ENCODE data around the gene SLC12A6.
"Not testable (repeated sequence)": the region's sequence is repeated elsewhere in the genome, so short reads cannot be mapped to it uniquely, and the experiment has no call there.

SLC12A6 gene

DNA sequence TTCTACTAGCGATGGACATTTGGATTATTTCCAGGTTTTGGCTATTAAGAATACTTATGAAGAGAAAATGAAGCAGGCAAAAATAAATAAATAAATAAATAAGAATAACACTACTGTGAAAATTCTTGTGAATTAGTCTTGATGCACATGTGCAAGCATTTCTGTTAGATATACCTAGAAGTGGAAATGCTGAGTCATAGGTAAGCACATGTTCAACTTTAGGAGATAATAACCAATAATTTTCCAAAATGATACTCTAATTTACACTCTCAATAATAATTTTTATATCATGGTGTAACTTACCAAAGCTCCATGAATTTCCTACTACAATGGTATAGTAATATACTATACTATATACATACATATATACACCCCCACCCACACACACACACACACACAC, 89.4 kb downstream of the SLC12A6 start:
- no peak for DNase-seq

DNA sequence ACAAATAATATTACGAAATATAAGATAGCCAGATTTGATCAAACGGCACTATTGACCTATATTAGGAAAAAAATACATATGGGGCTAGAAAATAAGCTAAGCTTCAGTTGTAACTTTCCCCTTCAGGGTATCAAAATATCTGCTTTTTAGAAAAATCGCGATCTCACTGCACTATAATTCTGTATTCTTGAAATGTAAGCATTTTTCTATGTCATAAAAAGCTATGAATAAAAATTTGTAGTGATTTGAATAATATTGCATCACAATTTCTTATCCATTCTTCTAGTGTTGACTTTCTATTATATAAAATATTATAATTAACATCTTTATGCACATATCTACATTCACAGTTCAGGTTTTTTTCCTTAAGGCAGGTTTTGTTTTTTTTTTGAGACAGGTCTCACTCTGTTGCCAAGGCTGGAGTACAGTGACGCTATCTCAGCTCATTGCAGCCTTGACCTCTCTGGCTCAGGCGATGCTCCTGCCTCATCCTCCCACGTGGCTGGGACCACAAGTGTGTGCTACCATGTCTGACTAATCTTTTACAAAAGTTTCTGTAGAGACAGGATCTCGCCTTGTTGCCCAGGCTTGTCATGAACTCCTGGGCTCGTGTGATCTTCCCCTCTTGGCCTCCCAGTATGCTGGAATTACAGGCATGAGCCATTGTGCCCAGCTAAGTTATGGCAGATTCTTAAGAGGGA, 91.2 kb downstream of the SLC12A6 start:
- no peak for DNase-seq

DNA sequence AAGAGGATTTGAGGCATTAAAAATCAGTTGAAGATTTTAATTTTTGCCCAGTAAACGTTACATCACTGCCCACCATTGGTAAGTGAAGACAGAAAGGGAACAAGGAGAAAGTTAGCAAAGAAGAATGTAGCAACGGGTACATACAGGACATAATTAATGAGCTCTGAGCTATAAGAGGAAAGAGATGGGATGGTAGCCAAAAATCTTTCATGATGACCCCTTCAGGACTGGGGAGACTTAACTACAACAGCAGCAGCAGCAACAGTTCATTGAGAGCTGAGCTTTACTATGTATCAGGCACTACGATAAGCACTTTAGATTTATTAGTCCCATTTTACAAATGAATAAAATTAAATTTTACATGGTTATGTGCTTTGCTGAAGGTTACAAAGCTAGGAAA, 94.4 kb downstream of the SLC12A6 start:
- no peak for DNase-seq

DNA sequence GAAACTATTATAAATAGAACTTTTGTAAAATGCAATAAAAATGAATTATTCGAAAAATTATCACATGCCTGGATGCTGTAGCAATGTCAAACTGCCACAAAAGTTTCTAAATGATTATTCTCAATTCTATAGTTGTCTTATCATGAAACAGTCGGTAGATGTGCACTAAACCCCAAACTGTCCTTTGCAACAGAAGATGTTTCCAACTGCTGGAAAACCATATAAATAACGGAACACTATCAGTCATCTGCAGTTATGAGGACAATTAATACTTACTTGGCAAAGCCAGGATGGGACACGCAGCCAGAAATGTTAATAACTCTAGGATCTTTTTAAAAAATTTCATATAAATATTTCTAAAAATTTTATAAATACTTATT, 95.3 kb downstream of the SLC12A6 start:
- no peak for DNase-seq

DNA sequence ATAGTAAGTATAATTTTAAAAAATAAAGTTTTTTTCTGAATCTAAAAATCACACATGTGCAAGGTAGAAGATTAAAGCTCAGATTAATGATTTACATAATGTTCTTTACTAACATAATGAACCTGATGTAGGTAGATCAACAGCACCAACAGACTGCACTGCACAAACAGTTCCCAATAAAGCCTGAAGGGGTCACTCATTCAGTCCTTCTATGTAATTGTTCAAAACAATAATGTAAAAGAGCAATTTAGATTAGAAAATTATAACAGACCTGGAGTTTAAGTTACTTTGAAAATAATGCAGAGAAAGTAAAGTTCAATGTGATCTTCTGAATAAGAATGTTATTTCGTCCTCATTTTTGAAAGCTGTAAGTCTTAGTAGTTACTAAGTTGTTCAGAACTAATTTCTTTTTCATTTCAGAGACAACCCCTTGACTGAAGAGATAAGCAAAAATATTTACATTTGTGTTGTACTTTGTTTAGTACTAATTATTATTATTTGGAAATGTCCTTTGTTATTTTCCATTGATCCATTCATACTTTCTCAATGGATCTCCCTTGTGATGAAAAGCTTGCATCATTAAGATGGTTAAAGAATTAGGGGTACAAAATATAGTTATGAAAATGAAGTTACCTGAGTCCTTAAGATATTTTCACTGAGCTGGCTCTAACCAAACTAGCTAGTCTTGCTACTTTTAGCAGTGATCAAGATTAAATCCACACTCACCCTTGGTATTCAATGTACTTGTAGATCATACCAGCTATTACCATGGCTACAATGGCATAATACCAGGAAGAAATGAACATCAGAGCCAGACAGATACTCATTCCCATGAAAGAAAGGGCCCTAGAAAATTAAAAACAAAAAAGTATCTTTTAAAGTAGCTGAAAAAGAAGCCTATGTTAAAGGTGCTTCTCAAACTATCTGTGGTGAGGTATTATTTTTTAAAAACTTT, 95.9 kb downstream of the SLC12A6 start:
- peak in 1 of 2 experiments; percentile 48 for DNase-seq

DNA sequence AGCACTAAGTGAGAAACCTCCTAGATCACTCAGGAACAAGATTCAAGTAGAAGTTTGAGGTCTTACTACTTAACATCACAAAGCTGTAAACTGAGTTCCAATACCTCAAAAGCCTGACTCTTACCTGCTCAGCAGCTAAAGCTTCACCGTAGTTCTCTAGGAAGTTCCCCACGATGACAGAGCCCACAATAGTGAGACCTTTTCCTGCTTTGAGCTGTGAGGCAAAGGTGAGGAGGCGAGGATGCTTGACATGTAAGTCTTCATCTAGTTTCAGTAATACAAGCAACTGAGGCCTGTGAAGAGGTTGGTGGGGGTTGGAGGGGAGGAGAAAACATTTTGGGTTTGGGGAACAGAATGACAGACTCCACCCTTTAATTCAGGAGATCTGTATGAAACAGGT, 97.0 kb downstream of the SLC12A6 start:
- no peak for DNase-seq

DNA sequence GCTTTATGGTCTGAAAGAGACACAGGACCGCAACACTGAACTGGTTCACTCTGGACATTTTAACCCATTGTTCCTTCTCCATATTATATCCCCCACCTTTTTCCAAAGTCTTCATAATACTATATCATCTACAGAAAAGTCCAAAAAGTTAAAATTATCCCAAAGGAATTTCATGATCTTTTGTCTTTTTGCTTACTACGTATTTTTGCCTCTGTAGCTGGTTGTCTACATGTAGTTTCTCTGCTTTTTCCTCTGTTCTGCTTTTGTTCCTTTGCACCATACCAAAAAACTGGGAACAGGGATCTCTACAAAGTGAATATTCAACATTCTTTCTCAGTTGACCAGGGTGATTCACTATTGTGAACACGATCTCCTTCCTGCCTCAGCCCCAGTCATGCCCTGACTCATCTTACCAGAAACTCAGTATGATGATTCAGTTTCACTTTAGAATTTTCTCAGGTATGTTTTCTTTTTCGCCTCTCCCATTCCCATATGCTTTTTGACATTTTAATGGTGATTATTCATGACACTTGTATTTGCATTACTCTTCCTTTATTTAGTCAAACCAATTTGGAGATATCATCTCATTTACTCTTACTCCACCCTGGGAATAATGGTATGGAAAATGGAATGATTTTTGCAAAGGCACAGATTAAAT, 98.3 kb downstream of the SLC12A6 start:
- no peak for DNase-seq

DNA sequence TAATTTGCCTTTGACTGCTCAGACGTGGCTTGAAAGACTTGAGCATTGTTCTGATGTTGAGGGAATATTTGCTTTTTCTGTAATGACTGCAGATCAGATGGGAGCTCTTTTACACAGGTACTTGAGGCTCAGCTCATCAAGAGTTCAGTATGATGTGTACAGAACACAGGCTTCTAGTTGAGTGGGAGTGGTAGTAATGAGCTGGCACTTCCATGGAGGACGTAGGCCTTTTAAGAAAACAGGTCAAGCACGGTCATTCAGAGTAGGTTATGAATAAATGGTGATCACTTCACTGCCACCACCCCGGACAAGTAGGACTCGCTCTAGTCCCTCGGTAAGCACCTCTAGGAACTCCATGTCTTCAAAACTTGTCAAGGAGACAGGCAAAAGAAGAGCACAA, 104.0 kb downstream of the SLC12A6 start:
- no peak for DNase-seq

DNA sequence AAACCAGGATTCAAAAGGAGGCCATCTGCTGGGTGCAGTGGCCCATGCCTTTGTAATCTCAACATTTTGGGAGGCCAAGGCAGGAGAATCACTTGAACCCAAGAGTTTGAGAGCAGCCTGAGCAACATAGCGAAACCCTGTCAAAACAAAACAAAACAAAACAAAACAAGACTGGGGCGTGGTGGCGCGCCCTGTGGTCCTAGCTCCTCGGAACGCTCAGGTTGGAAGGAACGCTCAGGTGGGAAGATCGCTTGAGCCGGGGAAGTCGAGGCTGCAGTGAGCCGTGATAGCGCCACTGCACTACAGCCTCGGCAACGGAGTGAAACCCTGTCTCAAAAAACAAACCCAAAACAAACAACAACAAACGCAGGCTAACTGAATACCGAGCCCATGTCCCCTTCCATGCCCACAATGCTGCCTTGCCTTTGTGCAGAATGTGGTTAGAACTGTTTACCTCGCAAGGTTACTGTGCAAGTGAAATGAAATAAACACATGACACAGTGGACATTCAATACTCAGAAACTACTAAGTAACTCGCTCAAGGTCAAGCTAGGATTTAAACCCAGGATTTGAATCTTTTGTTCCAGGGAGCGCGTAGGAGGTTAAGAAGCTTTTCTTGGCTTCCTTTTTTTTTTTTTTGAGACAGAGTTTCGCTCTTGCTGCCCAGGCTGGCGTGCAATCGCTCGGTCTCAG, 113.5 kb downstream of the SLC12A6 start:
- DNase-seq = peak in 1 of 2 experiments; percentile 49

DNA sequence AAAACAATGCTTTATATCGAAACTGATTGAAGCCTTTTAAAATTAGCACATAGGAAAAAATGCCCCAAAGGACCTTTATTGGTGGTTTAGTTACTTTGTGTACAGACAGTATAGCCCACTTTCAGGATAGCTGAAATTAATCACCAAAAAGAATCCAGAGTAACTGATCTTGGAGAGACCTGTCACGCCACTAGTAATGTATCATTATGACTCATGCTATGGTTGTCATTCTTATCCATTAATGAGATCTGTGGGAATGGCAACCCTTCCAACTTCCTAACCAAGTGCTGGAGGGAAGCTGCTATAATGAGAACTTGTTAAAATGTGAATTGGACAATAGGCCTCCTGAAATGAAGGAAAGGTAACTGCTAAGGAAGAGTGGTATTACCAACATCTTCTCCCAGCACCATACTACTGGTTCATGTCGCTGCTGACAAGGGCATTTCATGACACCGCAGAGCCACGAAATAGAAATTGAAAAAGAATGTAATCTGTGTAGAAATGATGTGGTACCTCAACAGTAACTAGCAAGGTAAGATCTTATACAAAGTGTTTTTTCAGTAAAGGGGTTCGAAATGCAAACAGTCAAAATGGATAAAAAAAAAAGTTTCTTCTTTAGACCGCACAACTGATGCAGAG, 119.9 kb downstream of the SLC12A6 start:
- DNase-seq = no peak

DNA sequence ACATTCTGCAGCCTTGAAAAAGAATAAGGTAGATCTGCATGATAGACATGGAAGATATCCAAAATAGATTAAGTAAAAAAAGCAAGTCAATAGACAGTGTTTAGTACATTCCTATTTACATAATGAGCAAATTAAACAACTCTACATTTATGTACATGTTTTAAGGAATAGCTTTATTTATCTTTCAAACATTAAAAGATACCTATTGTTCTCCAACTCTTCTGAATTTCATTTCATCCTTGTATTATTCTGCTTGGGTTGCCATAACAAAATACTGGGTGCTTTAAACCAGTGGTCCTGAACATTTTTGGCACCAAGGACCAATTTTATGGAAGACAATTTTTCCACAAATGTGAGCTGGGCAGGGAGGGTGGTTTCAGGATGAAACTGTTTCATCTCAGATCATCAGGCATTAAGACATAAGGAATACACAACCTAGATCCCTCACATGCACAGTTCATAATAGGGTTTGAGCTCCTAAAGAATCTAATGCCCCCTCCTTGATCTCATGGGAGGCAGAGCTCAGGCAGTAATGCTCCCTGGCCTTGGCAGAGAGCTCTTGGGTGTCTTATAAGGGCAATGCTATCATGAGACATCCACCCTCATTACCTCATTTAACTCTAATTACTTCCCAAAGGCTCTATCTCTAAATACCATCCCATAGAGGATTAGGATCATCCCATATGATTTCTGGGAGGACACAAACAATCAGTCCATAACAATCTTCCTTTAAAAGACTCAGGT, 120.9 kb downstream of the SLC12A6 start:
- DNase-seq = no peak

DNA sequence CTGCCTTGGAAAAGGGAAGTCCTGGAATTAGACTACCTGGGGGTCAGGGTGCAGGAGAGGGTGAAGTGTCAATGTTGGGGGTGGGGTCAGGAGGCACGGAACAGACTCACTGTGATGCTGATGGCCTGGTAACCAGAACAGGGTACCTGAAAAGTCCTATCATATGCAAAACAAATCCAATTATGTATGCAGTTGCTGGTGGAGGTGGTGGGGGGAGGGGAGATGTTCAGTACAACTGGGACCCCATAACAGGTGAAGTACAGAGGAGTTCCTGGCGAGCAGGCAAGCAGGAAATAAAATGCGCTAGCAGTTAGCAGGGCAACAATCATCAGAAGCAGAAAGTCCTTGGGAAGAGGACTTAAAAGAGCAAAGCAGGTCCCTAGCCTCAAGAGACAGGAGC, 123.4 kb downstream of the SLC12A6 start:
- DNase-seq = no peak

DNA sequence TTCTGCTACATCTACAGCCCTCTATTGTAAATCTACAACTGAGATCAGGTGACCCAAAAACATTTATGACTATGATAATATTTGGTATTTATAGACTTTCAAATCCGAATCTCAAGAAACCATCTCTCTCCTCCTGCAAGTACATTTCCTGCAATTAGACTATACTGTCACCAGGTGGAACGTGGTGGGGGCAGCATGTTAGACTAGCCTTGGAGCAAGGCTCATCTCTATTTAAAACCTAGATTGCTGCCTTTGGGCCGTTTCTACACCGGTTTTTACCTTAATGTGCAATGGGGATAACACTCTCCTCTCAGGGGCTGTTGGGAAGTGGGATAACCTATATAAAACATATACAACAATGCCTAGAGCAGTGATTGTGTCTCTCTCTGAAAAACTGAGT, 123.9 kb downstream of the SLC12A6 start:
- DNase-seq = no peak

DNA sequence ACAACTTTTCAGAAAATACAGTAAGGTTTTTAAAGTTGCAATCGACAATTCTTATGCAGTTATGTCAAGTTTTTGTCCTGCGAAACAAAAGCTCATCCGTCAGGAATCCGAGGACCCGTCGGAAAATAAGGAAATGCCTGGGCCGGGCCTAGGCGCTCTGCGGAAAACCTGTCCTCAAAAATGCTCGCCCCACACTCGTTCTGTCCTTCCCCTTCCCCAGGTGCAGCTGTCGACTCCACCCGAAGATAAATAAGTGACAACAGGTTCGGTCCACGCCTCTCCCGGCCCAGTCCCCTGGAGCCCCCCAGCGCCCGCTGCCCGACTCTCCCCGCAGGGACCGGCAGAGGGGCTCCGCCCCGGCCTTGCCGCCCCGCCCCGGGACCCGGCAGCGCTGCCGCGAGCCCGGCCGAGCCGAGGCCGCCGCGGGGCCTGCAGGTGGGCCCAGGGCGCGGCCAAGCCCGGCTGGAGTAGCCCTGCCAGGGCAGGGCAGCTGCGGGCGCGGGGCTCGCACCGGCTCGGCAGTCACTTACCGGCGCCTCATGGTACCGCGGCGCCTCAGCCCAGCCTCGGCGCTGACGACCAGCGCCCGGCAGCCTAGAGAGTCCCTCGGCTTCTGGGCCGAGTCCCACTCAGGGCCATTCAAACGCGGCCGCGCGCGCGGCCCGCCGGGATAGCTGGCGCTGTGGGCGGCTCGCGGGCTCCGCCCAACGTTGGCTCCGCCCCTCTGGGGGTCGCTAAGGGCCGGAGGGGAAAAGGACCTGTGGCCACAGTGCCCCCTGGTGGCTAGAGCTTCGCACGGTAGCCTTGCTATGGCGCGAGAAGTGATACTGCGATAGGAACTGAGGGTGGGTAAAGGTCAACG, 127.9 kb downstream of the SLC12A6 start, which contains the start of gene KATNBL1:
TSS of gene KATNBL1 (minus strand) at position 676 of the 862 bp plus-strand sequence. CDS start 46,420 bp downstream, outside the sequence.
- DNase-seq = peak; percentile 95 to 97

DNA sequence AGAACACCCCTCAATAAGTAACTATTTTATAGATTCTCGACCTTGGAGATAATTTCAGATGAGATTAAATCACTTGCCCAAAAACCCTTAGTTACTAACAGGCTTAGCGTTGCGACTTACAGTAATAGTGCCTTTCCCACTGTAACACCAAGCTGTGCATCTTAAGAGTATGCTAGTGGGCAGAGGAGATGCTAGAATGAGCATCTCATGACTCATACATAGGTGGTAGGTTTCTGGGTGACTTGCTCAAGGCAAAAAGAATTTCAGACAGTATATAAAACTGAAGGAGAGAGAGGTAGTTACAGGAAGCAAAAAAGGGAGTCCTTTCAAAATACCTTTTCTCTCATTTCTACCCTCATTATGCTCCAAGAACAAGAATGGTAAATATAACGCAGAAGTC, 131.6 kb downstream of the SLC12A6 start:
- no peak for DNase-seq

DNA sequence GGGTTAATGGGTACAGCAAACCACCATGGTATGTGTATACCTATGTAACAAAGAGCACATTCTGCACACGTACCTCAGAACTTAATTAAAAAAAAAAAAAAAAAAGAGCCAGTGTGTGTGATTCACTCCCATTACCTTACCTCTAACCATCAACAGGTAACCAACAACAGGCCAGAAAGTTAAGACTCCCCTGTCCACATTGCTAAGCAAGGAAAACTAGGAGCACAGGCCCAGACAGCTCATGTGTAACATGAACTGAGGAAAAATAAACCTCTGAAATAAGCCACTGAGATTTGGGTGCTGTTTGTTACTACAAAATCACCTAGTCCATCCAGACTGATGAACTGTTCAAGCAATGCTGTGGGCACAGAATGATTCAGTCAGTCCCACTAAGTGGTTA, 133.6 kb downstream of the SLC12A6 start:
- no peak for DNase-seq

DNA sequence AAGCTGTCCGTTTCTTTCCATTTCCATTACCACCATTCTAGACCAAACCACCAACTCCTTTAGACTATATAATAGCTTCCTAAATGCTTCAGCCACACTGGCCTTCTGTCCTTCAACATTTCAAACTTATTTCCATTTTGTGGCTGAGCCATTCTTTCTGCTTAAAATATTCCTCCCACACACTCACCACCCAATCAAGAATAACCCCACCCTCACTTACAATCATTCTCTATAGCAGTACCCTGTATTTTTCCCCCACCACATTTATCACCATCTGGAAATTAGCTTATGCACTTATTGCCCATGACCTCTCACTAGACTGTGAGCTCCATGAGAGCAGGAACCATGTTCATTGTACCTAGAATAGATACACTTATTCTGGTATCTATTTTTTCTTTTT, 134.3 kb downstream of the SLC12A6 start:
- DNase-seq = no peak

DNA sequence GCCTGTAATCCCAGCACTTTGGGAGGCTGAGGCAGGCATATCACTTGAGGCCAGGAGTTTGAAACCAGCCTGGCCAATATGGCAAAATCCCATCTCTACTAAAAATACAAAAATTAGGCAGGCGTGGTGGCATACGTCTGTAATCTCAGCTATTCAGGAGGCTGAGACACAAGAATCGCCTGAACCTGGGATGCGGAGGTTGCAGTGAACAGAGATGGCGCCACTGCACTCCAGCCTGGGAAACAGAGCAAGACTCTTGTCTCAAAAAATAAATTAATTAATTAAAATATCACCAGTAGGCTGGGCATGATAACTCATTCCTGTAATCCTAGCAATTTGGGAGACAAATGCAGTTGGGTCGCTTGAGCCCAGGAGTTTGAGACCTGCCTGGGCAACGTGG, 144.3 kb downstream of the SLC12A6 start:
- not testable (repeated sequence) for DNase-seq

DNA sequence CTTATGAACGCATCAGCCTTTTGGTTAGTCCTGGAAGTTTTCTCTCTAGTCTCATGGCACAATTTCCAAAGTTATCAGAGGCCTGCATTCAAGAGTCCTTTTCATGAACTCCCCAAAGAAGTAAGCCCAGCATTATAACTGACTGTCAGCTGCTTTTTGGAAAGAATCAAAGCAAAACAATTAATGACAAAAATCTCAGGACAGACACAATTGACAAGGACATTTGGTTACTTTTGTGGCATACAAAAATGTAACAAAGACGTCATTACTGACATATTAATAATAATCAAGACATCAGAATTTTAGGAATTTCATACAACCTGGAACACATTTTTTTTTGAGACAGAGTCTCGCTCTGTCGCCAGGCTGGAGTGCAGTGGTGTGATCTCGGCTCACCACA, 148.9 kb downstream of the SLC12A6 start:
- DNase-seq = no peak

DNA sequence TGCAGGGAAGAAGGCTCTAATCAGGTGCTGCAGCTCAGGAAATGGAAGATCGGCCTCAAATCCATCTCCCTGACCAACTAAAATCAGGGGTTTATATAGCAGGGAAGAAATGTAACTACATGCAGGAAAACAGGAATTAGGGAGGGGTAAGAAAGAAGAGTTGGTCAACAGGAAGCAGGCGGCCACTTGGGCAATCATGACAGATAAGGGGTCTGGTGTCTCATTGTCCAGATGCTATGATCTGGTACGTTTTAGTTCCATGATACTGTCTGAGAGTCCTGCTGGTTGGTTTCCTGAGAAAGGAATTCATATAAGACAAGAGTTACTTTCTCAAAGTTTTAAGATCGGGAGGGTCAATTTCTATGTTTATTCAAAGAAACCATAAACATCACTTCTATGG, 151.9 kb downstream of the SLC12A6 start:
- no peak for DNase-seq

DNA sequence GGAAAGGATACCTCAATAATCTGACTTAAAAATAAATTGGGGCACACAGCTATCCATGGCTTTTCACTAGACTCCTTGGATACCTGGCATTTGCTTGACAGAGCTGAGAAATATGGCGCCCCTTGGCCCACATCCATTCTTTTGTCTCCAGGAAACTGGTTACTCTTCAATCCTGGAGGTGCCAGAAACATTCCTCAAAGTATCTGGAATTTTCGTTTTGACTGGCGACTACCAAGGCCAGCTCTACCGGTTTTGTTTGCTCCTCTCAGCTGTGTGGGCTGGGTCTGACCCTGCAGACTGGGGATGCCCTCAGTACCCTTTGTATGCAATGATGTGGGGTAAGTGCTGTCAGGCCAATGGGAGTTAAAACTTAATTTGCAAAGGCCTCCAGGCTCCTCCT, 154.6 kb downstream of the SLC12A6 start:
- DNase-seq = no peak

Data from NCI-H524 (cell line).